Daoy (cell line): ENCODE data around the gene FAM72B. TPM values are rescaled to one million over a fixed set of nuclear protein-coding genes. Genes with fewer than 3 reads are reported as not detected.
"Not testable (repeated sequence)": the region's sequence is repeated elsewhere in the genome, so short reads cannot be mapped to it uniquely, and the experiment has no call there.

Source experiments
- DNase-seq: peaks from one replicate; pipeline ENCODE4 v3.0.0-alpha.2; 2015; ENCODE audit warnings: low read depth
- total RNA-seq: library from RNA; depleted of rRNA; stranded (reverse); fragments of >200 nt; shearing (Covaris generic); gene quantifications from 2 replicates; pipeline ENCODE4 v1.2.3, GENCODE V29; 2014

The FAM72B gene
- total RNA-seq, 1 experiment from 2014 or later, result 23.1 TPM

DNA sequence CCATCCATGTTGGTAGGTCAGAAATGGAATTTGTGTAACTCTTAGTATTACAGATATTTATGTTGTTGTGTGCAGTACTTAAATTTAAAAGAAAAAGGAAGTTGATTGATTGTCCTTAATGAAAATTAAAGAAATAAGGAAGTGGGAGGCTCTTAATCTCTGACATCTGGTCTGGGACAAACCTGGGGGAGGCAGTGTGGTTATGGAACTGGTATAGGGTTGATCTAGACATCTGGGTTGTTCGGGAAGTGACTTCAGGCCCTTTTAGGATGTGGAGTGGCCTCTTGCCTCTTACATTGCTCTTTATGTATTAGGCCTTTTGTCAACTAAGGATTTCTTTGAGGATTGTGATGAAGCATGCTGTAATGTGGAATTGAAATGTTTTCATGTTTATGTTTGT lies 16.1 kb upstream of the FAM72B start:
- DNase-seq, result not testable (repeated sequence)

DNA sequence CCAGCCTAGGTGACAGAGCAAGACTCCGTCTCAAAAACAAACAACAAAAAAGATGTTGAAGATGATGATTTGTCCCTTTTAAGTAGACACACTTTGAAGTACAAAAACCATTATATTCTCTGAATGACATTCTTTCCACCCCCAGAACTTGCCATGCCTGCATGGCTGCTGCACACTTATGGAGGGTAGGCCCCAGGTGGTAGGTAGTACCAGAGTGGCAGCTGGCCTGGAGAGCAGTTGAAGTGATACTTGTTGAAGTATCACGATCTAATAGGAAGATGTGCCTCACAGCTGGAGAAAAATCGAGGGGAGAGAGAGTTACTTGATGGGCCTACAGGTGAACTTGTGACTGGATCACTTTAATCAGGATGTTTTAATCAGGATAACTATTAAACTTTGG lies 15.6 kb upstream of the FAM72B start:
- DNase-seq, result not testable (repeated sequence)

DNA sequence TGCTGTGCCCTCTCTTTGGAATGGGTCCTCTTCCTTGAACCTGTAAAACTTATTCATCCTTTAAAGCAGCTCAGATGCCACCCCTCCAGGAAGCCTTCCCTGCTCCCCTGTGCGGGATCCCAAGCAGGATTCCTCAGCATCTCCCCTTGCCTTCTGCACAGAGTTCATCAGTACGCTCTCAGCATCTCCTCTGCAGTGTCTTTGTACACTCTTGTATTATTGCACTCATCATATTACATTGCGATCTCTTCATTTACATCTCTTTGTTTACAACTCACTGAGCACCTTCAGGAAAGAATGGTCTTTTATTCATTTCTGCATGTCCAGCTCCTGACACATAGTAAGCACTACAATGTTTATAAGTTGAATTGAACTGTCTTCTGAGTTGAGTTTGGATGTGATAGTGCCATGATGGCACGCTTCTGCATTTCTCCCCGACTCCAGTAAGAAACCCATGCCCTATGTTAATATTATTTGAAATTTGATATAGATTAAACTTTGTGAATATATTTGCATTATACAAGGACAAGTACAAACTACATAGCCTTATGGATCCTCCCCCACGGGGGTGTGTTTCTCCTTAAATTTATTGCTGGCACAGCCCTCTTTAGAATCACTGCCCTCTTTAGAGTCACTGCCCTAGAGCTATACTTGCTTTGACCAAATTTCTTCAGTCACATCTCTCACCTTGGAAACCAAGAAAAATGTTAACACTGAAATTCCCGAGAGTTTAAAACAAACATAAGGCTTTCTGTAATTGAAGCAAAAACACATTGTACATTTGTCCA lies 13.1 kb upstream of the FAM72B start:
- DNase-seq, result not testable (repeated sequence)

DNA sequence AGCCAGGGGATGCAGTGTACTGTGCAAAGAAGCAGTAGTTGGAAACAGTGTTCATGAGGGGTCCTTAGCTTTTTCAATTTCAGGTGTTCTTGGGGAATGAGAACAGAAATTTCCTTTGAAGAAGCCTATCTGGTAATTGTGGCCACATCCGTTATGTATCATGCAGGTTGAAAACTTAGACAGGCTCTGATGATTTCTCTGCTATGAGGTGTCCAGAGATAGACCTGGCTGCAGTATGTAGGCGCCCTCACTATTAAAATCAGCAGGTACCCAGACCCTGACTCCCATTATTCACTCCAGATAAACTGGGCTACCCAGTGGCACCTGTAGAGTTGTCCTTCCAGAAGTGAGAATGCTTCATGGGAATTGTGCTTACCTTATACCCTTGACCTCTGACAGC lies 8.4 kb upstream of the FAM72B start:
- DNase-seq, result not testable (repeated sequence)

DNA sequence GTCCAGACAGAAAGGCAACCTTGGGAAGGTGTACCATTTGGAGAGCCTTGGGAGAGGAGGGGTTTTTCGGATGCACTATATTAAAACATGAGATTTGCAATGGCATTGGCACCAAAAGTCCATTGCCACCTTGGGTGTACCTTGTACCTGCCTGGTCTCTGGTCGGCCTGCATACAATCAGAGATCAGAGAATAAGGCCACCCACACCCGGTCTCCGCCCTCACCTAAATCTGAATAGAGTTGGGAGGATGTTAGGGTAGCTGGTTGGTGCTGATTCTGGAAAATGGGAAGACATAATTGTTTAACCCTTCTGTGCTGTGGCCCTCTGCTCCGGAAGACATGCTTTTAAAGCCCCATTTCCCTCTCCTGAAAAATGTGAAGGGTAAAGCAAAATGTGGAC lies 3.8 kb upstream of the FAM72B start:
- not testable (repeated sequence) for DNase-seq

DNA sequence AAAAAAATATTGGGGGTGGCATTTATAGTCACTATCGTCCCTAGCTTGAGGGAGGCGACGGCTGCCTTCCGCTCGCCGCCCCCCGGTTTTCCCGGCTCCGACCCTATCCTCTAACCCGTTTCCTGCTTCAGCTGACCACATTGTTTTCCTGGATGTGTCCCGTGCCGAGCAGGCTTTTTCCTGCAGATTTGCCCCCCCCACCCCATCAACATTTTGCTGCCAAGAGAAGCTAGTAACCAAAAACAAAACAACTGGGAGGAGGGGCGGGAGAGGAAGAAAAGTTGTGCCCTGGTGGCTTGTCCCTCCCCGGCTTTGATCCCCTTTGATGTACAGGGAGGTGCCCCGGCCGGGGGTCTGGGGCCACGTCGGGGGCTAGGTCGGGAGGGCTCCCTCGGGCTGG lies 2.1 kb upstream of the FAM72B start:
- not testable (repeated sequence) for DNase-seq

DNA sequence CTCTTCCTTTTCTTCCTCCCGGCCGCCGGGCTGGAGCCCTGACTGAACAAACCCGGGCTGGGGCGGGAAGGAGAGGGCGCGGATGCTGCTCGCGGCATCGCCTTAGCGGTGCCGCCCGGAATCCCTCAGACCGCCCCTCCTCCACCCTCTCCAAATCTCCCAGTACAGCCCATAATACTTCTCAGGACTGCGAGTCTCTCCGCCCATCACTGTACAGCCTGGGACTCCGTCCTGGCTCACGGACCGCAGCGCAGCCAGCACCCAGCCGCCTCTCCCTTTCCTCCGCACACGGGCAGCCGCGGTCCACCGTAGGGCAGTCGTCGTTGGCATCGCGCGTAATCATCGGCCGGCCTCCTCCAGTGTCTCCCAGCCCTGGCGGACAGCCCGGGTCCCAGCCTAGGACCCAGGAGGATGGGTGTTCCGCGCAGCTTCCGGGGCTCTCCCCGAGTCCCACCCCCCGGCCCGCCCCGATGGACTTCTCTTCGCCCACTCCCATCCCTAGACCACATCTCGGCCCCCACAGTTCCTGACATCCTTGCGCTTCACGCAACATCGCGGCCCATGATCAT lies 1.1 kb upstream of the FAM72B start:
- not testable (repeated sequence) for DNase-seq

DNA sequence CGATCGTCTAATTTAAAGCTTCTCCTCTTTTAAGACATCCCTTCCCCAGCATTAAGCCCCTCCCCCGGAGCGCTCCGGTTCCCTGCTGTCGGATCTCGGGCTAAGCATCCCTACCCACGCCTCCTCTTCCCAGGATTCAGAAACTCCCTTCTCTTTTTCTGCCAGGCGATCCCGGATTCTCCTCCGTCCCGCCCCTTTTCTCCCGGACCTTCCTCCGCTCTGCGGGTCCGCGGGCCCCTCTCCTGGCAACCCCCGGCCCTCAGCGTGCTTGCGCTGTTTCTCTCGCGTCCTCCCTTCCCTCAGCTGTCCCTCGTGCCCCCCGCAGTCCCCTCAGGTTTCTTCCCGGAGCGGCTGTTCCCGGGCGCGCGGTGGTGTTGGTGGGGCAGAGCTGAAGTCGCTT lies 273 bp downstream of the FAM72B start:
- DNase-seq, result peak; percentile 45

DNA sequence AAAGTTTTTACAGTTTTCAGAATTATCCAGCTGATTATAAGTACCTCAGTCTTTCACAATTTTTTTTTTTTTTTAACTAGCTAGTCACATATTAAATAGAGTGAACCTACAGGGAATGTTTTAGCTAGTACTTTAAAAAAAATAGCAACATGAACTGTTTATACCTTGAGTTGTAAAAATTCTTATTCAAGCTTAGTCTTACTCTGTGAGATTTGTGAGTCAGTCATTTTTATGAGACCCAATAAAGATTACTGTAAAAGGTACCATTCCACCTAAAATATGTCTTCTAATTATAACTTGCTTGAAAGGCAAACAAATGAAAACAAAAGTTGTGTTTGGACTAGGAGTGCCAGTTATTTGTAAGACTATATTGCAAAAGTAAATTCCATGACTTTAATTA lies 5.9 kb downstream of the FAM72B start:
- DNase-seq, result not testable (repeated sequence)

DNA sequence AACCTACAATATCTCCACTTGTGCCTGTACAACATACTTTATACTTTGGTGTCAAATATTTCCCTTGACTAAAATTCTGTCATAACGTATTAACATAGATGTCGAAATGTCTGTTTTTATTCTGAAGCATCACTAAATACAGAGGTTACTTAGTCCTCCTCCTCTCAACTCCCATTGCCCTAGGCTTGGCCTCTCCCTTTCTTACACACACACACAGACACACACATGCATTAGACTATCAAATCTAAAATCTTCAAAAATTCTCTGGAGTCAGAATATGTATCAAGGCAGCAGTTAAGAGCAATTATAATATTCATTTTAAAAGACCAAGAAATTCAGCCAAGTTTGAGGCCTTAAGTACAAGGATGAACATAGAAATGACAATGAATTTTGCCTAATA lies 7.5 kb downstream of the FAM72B start:
- not testable (repeated sequence) for DNase-seq

DNA sequence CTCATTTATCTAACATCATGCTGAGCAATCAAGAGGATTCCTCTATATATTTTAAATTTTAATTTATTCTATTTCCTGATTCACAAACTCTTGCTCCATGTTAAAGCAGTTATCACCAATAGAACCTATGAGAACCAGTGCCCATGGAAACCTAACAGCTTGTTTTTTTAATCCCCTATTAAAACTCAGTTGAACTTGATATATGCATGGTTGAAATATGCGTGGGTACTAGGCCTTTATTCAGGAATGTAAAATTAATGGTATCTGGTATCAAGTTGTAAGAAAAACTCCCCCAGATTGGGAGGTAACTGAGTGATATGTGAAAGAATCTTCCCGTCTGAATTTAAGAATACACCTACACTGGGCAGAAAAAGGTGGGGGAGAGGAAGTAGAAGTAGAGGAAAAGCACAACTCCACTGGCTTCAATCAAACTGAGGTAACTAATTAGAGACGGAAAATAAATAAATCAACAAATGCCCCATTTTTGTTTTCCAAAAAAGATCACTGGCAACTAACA lies 15.9 kb downstream of the FAM72B start:
- DNase-seq, result not testable (repeated sequence)

DNA sequence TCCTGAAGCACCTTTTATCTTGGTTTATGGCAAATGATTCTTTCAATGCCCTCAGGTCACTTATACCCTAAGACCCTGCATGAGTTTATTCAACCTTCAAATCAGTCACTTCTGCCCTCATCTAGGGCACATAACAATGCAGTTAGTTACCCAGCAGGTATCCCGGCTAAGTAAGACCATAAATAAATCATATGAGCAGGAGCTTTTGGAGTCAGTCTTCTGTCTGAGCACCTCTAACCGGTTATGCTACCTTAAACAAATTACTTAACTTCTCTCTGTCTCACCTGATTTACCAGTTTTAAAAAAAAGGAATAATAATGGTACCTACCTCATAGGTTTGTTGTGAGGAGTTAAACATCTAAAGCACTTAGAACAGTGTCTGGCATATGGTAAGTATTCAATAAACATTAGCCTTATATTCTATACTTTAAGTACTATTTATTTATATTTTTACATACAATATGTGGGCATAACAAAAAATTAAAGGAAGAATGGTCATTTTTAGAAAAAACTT lies 16.9 kb downstream of the FAM72B start:
- DNase-seq, result not testable (repeated sequence)

DNA sequence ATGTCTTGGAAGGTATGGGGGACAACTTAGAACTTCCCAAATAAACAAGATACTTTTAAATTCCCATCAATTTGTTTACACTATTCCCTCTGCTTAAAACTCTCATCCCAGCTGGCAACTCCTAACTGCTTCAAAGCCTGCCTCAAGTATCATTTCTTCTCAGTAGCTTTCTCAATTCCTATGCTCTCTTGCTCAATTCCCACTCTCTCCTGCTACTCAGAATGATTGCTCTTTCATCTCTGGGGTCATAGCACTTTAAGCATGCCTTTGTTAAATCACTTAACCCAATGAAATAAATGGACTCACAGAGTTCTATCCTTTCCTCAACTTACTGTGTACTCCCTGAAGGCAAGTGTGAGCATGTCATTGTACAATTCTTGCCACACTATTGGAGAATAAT lies 18.8 kb downstream of the FAM72B start:
- not testable (repeated sequence) for DNase-seq

DNA sequence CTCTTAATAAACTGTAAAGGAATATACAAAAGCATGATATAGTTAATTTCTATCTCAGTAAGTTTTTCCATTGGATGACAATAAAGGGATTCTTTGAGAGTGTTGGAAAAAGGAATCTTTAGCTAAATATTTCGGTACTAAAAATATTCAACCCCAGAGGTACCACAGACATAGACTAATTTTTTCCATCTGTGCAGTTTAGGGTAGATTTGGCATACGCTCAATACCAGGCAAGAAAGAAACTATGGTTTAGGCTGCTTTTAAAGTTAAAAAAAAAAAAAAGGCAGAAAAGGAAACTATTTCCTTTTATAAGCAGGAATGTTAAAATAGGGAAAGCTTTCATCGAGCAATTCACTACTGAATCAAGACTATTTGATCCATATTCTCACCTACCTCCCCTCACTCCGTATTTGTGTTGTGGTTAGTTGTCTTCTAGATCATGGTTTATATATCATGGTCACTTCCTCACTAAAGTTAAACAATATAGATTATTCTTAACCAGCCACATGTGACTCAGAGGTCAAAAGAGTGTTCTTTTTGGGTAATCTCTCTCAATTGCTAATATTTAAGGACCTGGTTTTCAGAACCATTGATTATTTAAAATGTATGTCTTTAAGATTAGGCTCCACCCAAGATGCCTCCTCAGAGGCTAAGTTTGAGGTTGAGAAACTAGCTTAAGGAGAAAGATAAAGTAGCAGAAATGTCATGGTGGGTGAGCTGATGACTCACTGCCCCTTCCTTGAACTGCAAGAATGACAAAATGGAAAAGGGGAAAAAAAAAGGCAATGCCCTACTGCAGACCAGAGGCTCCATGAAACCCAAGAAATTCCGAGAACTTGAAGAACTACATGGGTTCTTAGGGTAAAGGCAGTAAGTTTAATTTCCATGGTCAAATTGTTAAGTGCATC lies 20.0 kb downstream of the FAM72B start:
- peak; percentile 77 for DNase-seq

DNA sequence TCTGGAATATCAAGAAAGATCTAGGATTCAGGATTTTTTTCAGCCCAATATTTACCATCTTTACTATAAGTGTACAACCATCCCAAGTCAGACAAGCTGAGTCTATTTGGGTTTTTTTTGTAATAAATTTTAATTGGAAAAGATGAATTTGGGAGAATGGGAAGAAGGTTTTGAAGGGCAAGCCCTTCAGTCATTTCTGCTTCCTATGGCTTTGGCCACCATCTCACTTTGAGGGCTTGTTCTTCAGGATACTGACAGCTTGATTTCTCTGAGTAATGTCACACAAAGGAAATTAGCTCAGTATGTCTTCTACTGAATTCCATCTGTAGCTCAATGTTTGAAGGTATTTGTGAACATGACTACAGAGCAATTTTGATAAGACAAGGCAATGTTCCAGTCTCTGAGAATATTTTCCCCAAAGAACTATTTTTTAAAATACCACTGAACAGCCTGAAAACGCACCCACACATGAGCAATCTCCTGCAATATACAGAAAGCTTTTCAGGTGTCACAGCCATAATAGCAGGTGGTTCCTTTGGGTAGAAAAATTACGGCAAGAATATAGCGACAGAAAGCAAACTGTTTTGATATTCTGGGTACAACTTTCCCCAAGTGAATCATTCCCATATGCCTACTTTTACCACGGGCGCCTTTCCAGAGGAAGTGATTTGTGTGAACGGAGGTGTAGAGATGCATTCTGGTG lies 22.8 kb downstream of the FAM72B start:
- DNase-seq, result not testable (repeated sequence)

DNA sequence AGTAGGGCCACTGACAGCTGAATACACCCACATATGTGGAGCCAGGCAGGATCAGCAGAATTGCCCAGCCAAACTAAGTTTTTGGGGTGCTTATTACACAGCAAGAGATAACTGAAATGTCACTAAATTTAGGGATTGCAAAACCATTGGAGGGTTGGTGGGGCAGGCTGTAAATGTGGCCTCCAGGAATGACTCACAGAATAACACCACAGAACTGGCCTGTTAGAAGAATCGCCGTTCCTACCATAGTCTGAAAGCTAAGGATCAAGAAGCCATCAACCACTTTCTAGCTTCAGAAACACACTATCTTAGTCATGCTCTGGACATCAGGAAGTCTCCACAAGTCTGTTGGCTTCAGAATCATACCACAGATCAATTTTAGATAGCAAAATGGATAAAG lies 24.0 kb downstream of the FAM72B start:
- DNase-seq, result not testable (repeated sequence)

DNA sequence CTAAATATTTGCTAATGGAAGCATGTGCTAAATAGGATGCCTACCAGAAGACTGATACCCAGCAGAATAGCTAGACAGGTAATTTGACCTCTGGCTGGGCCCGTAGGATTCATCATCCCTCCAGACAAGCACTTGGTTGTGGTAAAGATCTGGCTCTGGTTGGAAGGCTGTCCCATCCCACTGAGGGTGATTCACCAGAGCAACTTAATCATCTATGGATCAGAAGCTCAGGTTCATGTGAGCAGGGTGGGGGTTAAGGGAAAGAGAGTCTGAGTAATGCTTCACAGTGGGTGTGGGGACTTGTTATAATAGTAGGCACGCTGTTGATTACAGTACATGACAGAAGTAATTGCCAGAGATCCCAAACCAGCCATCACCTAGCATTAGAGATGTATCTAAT lies 26.5 kb downstream of the FAM72B start:
- not testable (repeated sequence) for DNase-seq

DNA sequence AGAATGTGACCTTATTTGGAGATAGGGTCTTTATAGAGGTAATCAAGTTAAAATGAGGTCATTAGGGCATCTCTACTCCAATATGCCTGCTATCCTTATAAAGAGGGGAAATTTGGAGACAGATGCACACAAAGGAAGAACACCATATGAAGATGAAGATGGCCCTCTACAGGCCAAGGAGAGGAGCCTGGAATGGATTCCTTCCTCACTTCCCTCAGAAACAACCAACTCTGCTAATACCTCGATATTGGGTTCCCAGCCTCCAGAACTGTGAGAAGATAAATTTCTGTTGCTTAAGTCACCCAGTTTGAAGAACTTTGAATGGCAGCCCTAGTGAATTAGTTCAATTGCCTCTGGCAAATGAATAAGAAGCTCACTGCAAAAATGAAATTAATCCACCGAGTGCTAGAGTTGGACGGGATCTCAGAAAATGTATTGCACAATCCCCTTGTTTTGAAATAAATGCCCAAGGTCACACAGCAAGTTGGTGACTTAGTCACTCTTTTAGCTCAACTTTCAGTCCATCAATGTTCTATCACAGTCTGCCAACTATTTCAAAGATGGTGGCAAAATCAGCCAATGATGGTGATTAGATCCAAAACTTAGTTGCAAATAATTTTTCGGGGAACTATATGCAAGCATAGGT lies 27.1 kb downstream of the FAM72B start:
- not testable (repeated sequence) for DNase-seq

DNA sequence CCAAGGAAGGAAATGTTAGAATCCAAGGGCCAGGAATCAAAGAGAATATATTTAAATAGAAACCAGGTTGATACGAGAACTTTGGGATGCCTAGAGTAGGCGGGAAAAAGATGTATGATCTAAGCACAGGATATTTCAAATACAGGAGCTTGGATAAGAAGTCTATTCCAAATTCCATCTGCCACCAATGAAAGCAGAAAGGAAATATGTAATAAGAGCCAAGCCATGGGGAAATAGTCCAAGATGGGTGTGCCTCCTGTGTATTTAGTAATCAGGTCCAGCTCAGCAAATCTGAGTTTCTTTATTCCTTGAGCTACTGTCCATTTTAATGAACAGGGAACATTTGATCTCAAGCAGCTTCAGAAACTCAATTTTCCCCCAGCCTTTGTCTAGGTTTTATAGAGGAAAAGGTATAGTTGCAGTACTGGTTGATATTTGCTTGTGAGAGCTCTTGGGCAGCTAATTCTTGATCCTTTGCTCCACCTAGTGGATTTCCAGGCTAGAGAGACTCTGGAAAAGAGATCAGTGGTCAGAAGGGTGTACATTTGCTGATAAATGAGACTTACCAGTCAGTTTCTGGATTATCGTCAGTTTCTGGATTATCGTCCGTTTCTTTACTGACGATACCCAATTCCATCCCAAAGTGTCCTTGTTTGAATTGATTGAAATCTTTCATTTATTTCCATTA lies 28.3 kb downstream of the FAM72B start:
- DNase-seq, result peak; percentile 21

DNA sequence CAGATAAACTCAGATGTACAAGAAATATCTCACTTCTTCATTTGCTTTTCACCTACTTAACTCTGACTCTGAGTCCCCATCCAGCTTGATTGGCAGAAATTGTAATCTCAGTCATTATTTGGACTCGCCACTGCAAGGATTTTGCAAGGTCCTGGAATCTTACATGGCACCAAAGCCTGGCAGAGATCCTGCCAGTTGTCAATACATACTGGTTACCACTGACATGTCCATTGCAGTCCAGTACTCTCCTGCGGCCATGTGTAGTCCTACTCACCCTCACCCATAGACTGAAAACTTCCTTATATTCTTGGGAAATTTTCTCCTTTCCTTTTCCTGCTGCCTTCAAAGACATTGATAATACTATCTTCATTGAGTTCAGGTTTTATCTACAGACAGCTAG lies 29.3 kb downstream of the FAM72B start:
- not testable (repeated sequence) for DNase-seq
